HG03045 (cell line): Measurements from ENCODE around the gene FHOD3.

ENCODE experiments used
- ATAC-seq: cut with Tn5 transposase; IDR thresholded peaks from one replicate; pipeline ENCODE4 v1.9.1; 2021; ENCODE audit warnings: mild to moderate bottlenecking, moderate library complexity; ENCODE audit not compliant: unreplicated experiment

Gene FHOD3

DNA sequence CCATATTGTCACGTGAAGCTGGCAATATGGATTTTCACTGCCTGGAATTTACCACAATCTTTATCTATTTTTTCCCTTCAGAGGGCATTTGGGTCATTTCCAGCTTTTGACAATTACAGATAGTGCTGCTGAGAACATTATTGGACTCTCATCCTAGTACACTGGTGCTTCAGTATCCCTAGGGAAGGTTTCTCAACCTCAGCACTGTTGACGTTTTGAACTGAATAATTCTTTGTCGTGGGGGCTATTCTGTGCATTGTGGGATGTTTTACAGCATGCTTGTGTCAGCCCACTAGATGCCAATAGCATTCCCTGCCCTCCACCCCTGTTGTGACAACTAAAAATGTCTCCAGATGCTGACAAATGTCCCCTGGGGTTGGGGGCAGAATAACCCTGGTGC lies 345.5 kb downstream of the FHOD3 start:
- no peak for ATAC-seq

DNA sequence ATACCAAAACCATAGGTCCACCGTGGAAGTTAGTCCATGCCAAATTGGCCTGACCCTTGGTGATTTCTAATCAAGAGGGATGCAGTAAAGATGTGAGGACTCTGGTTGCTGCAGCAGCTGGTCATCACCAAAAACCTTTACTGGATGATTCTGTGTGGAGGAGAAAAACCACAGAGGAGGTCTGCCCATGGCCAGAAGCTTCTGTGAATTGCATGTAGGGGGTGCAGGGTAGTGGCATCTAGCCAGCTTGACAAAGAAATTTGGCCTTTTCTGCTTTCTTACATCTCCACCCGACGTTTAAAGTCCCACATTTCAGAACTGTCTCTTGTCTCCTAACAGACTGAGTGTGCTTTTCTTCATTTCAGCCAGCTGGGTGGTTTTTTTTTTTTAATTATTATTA lies 351.3 kb downstream of the FHOD3 start:
- no peak for ATAC-seq

DNA sequence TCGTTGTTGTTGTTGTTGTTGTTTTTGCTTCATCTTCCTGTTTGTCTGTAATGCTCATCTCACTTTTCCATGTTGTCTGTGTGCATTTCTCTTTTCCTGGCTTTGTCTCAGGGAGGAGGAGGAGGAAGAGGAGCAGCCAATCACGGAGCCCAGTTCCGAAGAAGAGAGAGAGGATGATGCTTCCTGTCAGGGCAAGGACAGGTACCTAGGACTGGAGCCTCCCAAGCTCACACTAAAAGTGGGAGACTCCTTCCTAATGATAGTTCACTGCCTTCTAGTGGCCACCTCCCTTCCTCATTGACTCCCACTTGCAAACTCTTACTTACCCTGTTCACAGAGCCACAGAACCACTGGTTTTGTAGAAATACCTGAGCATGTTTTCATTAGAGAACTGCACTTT lies 351.7 kb downstream of the FHOD3 start:
- no peak for ATAC-seq

DNA sequence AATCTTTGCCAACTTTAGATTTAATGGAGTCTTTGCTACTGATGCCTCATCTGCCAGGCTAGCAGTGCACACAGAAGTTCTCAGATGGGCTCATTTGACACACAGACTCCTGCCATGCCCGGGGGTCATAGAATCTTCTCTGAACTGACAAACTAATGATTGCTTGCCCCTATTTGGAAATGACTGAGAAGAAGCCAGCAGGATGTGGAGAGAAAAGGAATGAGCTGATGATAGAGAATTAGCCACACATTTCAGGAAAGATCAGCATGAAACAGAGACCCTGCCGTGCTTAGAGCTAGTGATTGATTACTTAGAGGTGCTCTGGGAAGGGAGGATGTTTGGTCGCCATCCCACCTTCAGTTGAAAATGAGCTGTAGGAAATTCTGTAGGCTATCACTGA lies 352.8 kb downstream of the FHOD3 start:
- ATAC-seq = no peak

DNA sequence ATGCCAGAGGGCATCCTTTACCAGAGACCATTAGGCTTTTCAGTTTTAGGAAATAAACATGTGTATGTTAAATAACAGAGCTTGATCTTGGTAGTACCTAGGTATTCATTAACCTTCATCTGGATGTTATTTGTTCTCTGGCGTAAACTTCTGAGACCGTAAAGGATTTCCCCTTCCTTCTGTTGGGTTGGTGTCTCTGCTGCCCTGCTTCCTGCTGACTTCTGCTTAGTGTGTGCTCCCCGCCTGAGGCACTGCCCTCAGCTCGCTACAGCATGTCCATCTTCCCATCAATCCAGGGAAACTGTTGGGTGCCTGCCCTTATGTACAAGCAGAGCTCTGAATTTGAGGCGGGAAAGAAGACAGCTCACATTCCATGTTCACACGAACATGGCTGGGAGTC lies 353.4 kb downstream of the FHOD3 start:
- no peak for ATAC-seq

DNA sequence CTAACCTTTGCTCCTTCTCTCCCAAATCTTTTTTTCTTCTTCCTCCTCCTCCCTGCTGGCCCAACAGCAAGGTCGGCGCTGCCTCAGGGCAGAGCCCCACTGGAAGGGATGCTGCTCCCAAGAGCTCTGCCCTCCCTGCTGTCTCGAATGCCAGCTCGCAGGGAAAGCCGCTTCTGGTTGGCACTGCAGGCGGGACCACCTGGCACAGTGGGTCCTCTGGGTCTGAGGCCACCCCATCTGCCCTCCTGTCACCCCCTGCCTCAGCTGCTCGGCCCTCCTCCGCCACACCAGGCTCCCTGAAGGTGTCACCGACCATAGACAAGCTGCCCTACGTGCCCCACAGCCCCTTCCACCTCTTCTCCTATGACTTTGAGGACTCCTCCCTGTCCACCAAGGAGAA lies 355.0 kb downstream of the FHOD3 start:
- no peak for ATAC-seq

DNA sequence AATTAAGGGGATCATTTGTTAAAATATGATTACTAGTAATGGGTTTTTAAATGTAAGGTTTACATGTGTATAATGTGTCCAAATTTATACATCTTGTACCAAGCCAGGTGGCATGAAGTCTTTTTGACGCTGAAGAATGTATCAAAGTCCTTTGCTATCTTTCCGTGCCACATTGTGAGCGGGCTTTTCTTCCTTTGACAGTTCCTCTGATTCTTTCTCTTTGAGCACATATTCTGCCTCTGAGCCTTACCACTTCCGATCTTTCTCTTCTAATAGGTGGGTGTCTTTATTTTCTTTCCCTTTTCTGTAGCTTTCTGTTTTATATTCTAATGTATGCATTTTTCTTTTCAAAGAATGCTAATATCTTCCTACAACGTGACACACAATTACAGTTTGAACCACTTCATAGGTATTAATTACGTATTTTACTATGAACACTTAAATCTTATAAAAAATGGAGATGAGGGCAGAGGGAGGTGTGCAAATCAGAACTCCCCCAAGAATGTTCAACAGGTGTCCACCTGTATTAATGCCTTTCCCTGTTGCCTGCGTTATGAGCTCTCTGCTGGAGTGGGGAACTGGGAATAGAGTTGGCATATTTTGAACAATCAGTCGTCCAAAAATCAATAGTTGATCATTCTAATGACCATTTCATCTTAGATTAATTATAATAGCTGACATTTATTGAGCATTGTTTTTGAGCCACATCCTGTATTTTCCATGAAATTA lies 355.8 kb downstream of the FHOD3 start:
- no peak for ATAC-seq

DNA sequence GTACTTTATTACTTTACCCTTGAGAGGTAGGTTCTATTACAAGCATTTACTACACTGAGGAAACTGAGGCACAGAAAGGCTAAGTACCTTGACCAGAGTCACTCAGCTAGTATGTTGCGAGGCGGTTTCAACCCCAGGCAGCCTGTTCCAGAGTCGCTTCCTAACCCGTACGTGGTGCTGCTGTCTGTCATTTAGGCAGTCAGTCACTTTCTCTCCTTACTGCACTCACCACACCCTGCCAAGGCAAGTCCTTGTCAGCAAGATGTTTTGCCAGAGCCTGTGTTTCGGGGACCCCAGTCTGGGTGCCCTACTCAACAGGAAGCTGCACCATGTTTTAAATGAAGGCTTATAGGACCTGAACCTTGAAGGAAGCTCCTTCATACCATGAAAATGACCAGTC lies 356.4 kb downstream of the FHOD3 start:
- no peak for ATAC-seq

DNA sequence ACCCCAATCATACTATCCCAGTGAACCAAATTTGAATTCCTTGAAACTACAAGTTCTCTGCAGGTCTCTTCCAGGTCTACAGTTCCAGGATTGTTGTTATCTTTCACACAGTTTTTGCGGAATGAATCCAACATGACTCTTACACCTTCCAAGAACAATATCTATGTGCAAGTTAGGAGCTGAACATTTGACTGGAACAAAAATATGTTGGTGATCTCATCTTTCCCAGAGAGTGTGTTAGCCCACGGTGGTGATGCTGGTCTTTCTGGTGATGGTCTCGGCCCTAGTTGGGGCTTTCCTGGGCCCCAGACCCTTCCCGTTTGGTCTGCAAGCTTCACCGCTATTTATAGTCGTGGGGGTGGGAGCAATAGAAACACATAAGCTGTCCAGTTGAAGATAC lies 357.6 kb downstream of the FHOD3 start:
- no peak for ATAC-seq

DNA sequence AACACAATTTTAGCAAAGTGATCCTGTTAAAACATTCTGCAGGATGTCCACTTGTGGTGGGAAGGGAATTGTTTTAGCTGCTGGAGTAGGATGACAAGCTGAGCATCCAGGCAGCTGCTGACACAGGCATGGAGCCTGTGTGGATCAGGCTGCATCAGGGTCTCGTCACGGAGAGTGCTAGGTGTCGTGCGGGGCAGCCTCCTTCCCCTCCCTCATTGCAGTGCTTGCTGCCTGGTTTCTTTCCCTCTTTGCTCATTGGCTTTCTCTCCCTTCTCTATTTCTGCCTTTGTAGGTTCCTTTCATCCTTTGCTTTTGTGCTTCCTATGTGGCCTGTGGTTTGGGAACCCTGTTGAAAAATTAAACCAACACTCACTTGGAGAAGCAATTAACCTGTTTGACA lies 358.4 kb downstream of the FHOD3 start:
- ATAC-seq = no peak

DNA sequence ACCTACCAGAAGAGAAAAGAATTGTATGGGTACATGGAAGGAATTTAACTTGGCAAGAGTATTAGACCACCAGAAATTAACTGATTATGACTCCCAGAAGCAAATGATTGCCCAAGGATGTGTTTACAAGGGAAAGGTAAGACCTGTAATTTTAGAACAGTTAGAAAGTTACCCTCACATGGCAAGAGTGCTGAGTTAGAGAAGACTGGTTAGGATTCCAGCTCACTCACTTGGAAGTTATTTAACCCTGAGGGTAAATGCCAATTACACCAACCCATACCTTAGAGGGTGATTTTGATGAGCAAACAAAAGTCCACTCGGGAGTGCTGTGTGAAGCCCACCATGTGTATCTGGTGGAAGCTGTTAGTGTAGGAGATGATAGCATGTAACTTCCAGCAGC lies 361.1 kb downstream of the FHOD3 start:
- no peak for ATAC-seq

DNA sequence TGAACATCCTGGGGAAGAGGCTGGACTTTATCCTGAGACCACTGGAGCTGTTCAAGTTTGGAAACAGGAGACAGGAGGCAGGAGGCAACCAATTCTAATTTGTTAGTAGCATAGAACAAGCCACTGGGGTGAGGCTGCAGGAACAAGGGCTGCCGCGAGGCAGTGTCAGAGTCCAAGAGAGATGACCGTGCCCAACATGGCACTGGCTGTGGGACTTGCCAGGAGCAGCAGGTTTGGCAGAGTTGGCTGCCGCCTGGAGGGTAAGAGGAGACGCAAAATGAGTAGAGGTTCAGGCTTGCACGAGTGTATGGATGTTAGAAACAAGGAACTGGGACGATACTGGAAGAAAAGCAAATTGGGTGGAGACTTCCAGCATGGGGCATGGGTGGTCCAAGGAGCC lies 362.8 kb downstream of the FHOD3 start:
- no peak for ATAC-seq

DNA sequence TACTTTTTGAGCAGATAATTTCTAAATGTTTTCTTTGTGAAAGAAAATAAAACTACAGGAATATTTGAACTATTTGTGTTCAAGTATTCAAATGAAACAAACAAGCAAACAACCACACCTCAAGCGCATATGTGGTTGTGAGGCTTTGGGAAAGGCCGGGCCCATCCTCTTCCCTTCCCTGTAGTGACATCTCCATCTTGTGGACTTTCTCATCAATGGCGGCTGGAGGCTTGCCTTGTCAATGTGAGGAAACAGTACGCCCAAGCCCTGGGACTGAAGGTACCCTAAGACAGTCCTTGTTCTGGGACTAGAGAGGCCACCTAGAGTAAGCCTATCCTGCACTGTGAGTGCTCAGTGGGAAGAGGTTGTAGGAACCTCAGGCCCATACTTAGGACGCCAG lies 364.5 kb downstream of the FHOD3 start:
- ATAC-seq = no peak

DNA sequence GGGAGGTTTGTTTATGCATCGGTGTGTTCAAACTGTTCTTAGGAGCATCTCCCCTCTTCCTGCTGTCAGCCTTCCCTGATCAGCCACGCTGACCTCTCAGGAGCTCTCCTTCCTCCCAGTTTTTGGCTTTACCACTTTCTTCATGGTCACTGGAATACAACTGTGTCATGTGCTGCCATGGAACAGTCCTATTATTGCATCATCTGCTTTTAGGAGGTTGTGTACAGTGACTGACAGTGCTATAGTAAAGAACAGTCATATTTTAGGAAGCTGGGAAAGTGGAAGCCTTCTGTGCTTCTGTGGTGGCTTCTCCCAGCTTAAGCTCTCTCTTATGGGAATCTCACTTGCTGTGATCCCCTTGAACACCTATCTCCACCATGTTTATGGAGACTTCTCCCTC lies 365.8 kb downstream of the FHOD3 start:
- no peak for ATAC-seq

DNA sequence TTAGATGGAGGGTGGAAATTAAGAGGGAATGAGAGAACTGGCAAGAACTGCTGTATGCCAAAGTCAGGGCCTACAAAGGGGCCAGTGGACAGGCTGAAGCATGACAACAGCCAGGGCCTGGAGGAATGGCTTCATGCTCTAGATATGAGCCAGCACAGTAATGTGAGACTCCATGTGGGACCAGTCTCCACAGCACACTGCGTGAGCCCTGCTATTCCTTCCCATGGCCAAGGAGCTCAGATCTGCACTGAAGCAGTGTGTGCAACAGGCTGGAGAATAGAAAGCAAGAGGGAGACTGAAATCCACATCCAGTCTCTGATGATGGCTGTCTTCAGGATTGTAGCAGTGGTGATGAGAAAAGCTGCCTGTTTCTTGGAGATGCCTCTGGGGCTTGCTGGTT lies 368.4 kb downstream of the FHOD3 start:
- ATAC-seq = no peak

DNA sequence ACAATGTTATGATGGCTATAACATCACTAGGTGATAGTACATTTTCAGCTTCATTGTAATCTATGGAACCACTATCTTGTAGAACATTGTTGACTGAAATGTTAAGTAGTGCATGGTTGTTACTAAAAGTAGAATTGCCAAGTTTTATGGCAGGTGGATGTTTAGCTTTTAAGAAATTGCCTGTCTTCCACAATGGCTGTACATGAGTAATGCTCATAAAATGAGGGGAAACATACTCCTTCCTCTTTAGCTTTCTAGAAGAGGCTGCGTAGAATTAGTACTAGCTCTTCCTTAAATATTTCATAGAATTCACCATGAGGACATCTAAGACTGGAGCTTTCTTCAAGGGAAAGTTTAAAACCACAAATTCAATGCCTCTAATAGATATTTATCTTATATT lies 370.3 kb downstream of the FHOD3 start:
- ATAC-seq = no peak

DNA sequence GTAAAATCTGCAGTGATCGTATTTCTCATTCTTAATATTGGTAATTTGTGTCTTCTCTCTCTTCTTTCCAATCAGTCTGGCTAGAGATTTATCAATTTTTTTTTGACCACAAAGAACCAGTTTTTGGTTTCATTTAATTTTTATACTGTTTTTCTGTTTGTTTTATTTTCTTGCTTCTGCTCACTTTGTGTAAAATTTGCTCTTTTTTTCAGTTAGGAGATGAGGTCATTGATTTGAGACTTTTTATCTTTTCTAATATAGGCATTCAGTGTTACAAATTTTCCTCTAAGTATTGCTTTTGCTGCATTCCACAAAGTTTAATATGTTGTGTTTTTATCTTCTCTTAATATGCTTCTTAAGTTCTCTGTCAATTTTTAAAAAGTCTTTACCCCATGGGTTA lies 370.8 kb downstream of the FHOD3 start:
- no peak for ATAC-seq

DNA sequence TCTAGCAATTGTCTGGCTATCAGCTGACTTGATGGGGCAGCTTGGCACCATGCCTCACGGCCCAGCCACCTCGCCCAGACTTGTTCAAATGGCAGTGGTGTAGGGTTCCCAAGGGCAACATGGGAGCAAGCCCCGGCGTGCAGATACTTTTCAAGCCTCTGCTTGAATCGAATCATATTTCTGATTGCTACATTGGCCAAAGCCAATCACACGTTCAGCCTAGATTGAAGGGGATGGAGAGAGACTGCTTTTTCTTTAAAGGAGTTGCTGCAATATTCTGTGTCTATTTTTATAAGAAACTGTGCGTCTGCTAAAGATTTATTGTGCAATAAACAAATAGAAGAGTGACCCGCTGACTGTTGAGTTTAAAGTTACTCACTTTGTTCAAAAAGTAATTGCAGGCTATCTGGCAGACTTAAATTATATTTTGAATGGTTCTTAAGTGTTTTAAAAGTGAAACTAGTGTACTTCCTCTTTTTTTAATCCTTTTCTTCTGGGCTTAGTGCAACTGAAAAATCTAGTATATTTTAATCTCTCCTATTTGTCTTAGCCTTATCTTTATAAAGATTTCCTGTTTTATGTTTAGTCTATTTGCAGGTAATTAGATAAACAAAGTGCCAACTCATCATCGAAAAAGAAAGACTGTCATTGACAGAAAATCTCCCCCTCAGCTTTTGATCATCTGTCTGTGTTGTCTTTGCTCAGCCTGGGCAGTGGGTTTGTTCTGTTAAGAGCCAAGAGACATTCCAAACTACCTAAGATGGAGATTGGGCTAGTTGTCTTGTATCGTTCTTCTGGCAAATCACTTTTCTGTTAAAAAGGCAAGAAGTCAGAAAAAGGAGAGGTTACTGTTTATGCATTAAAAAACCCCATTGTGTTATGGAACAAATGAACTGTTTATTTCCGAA lies 375.2 kb downstream of the FHOD3 start:
- ATAC-seq = no peak

DNA sequence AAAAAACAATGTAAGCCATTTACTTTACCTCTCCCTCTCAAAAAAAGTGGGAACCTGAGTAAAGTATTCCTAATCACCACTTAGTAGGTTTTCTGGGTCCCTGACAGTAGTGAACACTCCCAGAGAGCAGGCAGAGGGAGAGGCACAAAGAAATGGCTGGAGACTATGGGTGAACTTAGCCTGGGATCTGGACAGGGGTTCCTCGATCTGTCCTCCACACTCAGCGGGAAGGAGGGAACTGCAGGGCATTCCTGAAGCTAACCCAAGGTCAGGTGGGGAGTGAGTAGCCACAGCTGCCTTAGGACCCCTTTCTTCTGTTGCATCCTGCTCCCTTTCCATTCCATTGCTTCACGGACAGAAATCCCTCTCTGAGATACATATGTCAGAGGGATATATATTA lies 375.9 kb downstream of the FHOD3 start:
- no peak for ATAC-seq

DNA sequence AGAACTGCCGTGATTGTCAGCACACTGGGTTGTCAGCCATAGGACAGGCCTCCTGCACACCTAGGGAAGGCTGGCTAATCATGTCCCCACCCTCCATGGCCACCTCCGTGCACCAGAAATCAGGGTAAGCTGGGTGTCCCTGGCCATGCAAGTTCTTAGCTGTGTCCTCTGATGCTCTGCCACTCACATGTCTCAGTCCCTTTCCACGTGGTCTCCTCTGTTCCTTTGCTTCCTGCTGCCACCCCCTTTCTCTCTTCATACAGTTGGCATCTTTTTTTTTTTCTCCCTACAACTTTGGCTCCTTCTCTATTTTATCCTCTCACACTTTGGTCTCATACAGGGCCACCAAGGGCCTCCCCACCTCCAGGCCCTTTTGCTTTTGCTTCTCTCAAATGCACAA lies 377.6 kb downstream of the FHOD3 start:
- no peak for ATAC-seq

DNA sequence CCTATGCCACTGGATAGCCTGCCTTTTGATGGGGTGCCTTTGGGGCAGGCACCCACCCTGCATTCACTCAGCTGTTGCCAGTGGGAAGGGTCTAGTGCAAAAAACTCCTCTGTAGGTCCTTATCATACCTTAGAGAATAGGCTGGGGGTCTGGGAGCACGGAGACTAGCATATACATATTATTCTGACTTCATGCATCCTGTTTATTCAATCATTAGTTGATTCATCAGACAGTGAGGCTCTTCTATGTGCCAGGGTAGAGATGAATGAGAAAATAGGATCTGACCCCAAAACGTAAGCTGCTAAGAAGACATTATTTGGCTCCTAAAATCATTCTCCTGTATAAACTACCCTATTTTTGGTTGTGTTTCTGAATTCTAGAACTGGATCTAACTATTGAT lies 378.0 kb downstream of the FHOD3 start:
- ATAC-seq = no peak

DNA sequence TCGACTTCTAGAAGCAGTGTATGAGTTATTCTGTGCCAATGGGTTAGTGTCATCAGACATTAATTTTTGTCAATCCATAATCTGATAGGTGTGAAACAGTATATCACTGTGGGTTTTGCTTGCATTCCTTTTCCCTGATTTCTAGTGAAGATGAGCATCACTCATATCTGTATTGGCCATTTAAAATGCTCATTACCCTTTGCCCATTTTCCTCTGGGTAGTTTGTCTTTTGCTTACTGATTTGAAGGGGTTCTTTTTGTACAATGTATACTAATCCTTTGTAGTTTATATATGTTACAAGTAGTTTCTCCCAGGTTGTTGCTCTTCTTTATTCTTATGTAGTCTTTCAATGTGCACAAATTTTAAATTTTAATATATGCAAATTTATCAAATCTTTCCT lies 379.1 kb downstream of the FHOD3 start:
- no peak for ATAC-seq
